NK-92 treated with Interleukin-12 subunit alpha and Interleukin-12 subunit beta, amount 100 ng/mL, for 24 hours (cell line): ENCODE results near the gene GFRA1.
"Not testable (repeated sequence)": the region's sequence is repeated elsewhere in the genome, so short reads cannot be mapped to it uniquely, and the experiment has no call there.

Experiments
- DNase-seq: peaks from one replicate; lab custom pipeline; 2025; lab: John Stamatoyannopoulos, UW

The GFRA1 gene

GRCh38 chr10:116195583-116195982 is 77.4 kb downstream of the GFRA1 start:
- no peak for DNase-seq

GRCh38 chr10:116195039-116195438 is 78.0 kb downstream of the GFRA1 start:
- DNase-seq, result no peak

GRCh38 chr10:116194061-116194460 is 78.9 kb downstream of the GFRA1 start:
- no peak for DNase-seq

GRCh38 chr10:116190883-116191282 is 82.1 kb downstream of the GFRA1 start:
- DNase-seq, result no peak

GRCh38 chr10:116186273-116186672 is 86.7 kb downstream of the GFRA1 start:
- DNase-seq, result no peak

GRCh38 chr10:116185199-116185867 is 87.7 kb downstream of the GFRA1 start:
- DNase-seq, result no peak

GRCh38 chr10:116184512-116184794 is 88.6 kb downstream of the GFRA1 start:
- DNase-seq, result no peak

GRCh38 chr10:116183733-116184511 is 89.1 kb downstream of the GFRA1 start:
- DNase-seq, result no peak

GRCh38 chr10:116182426-116182825 is 90.6 kb downstream of the GFRA1 start:
- no peak for DNase-seq

- no peak for DNase-seq
Observed at GRCh38 chr10:116178086-116178605, 94.9 kb downstream of the GFRA1 start.

- no peak for DNase-seq
Observed at GRCh38 chr10:116175231-116175630, 97.8 kb downstream of the GFRA1 start.

- DNase-seq, result no peak
Observed at GRCh38 chr10:116171505-116171904, 101.5 kb downstream of the GFRA1 start.

- no peak for DNase-seq
Observed at GRCh38 chr10:116170815-116171250, 102.2 kb downstream of the GFRA1 start.

GRCh38 chr10:116169782-116170445 is 103.1 kb downstream of the GFRA1 start:
- no peak for DNase-seq

- DNase-seq, result no peak
Observed at GRCh38 chr10:116168745-116169144, 104.3 kb downstream of the GFRA1 start.

GRCh38 chr10:116168329-116168728 is 104.7 kb downstream of the GFRA1 start:
- DNase-seq, result no peak

GRCh38 chr10:116165941-116166340 is 107.1 kb downstream of the GFRA1 start:
- DNase-seq, result not testable (repeated sequence)

- no peak for DNase-seq
Observed at GRCh38 chr10:116164291-116164690, 108.7 kb downstream of the GFRA1 start.

GRCh38 chr10:116163333-116164131 is 109.5 kb downstream of the GFRA1 start:
- DNase-seq, result no peak

- DNase-seq, result no peak
Observed at GRCh38 chr10:116162851-116163250, 110.2 kb downstream of the GFRA1 start.

GRCh38 chr10:116160271-116160670 is 112.7 kb downstream of the GFRA1 start:
- no peak for DNase-seq

GRCh38 chr10:116159197-116159596 is 113.8 kb downstream of the GFRA1 start:
- no peak for DNase-seq
